ENCODE results near the gene RBM42. TPM values are rescaled to one million over a fixed set of nuclear protein-coding genes. Genes with fewer than 3 reads are reported as not detected.
"Not testable (repeated sequence)": the region's sequence is repeated elsewhere in the genome, so short reads cannot be mapped to it uniquely, and the experiment has no call there.

The RBM42 gene
- total and polyA plus RNA-seq, 5 donors from 2014 or later = 52.3 to 69.0 (median 56.7) TPM

- peak; percentile 93 to 98 (median 95) for DNase-seq
- peaks cover 58% of the 10 kb centered on the region for H3K4me1 ChIP-seq (ENCODE audit: control insufficient read depth, insufficient read depth, low read length, poor library complexity, severe bottlenecking)
- peaks cover 9 to 58% (median 27%) of the 10 kb centered on the region in 4 donors for H3K4me1 Mint-ChIP-seq
These were observed 15.6 kb downstream of the RBM42 start for GRCh38 chr19:35644206-35644986.

DNA sequence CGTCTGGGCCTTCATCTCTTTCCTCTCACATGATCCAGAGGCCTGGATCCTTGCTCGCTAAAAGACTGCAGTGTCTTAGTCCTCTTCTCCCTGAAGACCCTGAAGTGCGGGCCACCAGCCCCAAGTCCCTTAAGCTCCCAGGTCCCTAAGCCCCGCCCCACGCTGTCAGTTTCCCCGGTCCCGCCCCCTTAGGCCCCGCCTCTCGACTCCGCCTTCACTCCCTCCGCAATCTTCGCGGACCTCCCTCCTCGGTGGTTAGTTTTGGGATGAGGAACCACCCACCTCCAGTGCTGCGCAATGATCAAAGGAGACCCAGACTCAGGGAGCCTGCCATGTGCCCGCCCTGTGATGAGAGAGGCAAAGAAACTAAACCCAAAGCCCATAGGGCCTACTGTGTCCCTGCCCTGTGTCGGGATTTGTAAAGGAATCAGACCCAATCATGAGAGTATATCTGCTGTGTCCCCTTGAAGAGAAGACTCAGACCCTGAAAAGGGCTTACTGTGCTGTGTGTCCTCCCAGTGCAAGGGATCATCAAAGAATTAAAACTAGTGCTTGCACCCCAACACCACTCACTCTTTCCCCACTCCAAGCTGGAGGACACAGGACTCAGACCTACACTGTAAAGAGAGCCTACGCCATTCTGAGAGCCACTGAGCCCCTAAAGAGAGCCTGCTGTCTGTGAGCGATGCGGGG, 16.3 kb downstream of the RBM42 start:
- Mint-ChIP-seq H3K4me3 (peak overlapping the region; percentile 87 to 98 (median 94)), H3K36me3 (no peaks in the 10 kb centered on the region), H3K27ac (peak overlapping the region in 2 of 3 donors; percentile 73 to 98), H3K9me3 (peaks cover 0 to 2% (median 0%) of the 10 kb centered on the region in 7 donors), H3K4me1 (peaks cover 8 to 61% (median 27%) of the 10 kb centered on the region in 4 donors), H3K27me3 (no peaks in the 10 kb centered on the region)
- no peak for ATAC-seq (ENCODE audit: low read depth in 2 of 2)
- H3K36me3 ChIP-seq (ENCODE audit: control insufficient read depth, insufficient read depth, low read length) = no peaks in the 10 kb centered on the region
- peak overlapping the region; percentile 80 for H3K27ac ChIP-seq (ENCODE audit: insufficient read depth, low read length, poor library complexity, severe bottlenecking)
- H3K4me3 ChIP-seq (ENCODE audit: low read depth, low read length) = peak overlapping the region; percentile 51
- H3K9me3 ChIP-seq (ENCODE audit: control insufficient read depth in 2 of 2, low read length in 2 of 2) = no peaks in the 10 kb centered on the region
- peaks cover 65% of the 10 kb centered on the region for H3K4me1 ChIP-seq (ENCODE audit: control insufficient read depth, insufficient read depth, low read length, poor library complexity, severe bottlenecking)
- H3K27me3 ChIP-seq (ENCODE audit: control insufficient read depth, insufficient read depth, low read length) = no peaks in the 10 kb centered on the region
- DNase-seq = peak; percentile 50 to 77 (median 66)

More at GRCh38 chr19:35644206-35644986, 15.6 kb downstream of the RBM42 start:
- Mint-ChIP-seq H3K36me3 (no peaks in the 10 kb centered on the region), H3K9me3 (peaks cover 0 to 2% (median 0%) of the 10 kb centered on the region in 7 donors), H3K4me3 (peak overlapping the region; percentile 87 to 98 (median 94)), H3K27ac (peak overlapping the region; percentile 63 to 98 (median 73)), H3K27me3 (no peaks in the 10 kb centered on the region)
- Histone ChIP-seq H3K9me3 (ENCODE audit: control insufficient read depth in 2 of 2, low read length in 2 of 2) (no peaks in the 10 kb centered on the region), H3K4me3 (ENCODE audit: low read depth, low read length) (peak overlapping the region; percentile 72), H3K27me3 (ENCODE audit: control insufficient read depth, insufficient read depth, low read length) (no peaks in the 10 kb centered on the region), H3K27ac (ENCODE audit: insufficient read depth, low read length, poor library complexity, severe bottlenecking) (peak overlapping the region; percentile 80), H3K36me3 (ENCODE audit: control insufficient read depth, insufficient read depth, low read length) (no peaks in the 10 kb centered on the region)
- ATAC-seq (ENCODE audit: low read depth in 2 of 2) = peak; percentile 83 to 87

DNA sequence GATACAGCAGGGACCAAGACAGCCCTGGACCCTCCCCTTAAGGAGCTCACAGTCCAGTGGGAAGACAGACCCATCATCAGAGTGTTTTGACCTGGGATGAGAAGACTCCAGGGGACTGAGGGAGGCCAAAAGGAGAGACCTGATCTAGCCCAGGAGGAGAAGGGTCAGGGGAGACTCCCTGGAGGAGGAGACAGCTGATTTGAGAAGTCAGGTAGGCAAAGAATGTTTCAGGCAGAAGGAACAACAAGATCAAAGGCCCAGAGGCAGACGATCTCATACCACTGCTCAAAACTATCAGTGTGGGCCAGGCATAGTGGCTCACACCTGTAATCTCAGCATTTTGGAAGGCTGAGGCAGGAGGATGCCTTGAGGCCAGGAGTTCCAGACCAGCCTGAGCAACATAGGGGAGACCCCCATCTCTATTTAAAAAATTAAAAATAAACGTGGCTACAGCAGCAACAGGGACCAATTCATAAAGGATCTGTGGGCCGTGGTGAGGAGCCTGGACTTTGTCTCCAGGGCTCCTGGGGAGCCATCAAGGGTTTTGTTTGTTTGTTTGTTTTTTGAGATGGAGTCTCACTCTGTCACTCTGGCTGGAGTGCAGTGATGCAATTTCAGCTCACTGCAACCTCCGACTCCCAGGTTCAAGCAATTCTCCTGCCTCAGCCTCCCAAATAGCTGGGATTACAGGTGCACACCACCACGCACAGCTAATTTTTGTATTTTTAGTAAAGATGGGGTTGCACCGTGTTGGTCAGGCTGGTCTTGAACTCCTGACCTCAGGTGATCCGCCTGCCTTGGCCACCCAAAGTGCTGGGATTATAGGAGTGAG, 17.1 kb downstream of the RBM42 start:
- Mint-ChIP-seq H3K4me3 (peak overlapping the region; percentile 87 to 98 (median 94)), H3K4me1 (peaks cover 11 to 69% (median 28%) of the 10 kb centered on the region in 4 donors), H3K9me3 (peaks cover 0 to 2% (median 0%) of the 10 kb centered on the region in 7 donors), H3K36me3 (peaks cover under 1% of the 10 kb centered on the region), H3K27ac (peak overlapping the region in 1 of 3 donors; percentile 73), H3K27me3 (no peaks in the 10 kb centered on the region)
- H3K4me1 ChIP-seq (ENCODE audit: control insufficient read depth, insufficient read depth, low read length, poor library complexity, severe bottlenecking) = peaks cover 70% of the 10 kb centered on the region
- H3K9me3 ChIP-seq (ENCODE audit: control insufficient read depth in 2 of 2, low read length in 2 of 2) = no peaks in the 10 kb centered on the region
- peaks cover 2% of the 10 kb centered on the region for H3K36me3 ChIP-seq (ENCODE audit: control insufficient read depth, insufficient read depth, low read length)
- H3K4me3 ChIP-seq (ENCODE audit: low read depth, low read length) = no peak overlapping the region
- DNase-seq (no peak), ATAC-seq (ENCODE audit: low read depth in 2 of 2) (no peak)
- no peaks in the 10 kb centered on the region for H3K27me3 ChIP-seq (ENCODE audit: control insufficient read depth, insufficient read depth, low read length)
- H3K27ac ChIP-seq (ENCODE audit: insufficient read depth, low read length, poor library complexity, severe bottlenecking) = peak overlapping the region; percentile 80

DNA sequence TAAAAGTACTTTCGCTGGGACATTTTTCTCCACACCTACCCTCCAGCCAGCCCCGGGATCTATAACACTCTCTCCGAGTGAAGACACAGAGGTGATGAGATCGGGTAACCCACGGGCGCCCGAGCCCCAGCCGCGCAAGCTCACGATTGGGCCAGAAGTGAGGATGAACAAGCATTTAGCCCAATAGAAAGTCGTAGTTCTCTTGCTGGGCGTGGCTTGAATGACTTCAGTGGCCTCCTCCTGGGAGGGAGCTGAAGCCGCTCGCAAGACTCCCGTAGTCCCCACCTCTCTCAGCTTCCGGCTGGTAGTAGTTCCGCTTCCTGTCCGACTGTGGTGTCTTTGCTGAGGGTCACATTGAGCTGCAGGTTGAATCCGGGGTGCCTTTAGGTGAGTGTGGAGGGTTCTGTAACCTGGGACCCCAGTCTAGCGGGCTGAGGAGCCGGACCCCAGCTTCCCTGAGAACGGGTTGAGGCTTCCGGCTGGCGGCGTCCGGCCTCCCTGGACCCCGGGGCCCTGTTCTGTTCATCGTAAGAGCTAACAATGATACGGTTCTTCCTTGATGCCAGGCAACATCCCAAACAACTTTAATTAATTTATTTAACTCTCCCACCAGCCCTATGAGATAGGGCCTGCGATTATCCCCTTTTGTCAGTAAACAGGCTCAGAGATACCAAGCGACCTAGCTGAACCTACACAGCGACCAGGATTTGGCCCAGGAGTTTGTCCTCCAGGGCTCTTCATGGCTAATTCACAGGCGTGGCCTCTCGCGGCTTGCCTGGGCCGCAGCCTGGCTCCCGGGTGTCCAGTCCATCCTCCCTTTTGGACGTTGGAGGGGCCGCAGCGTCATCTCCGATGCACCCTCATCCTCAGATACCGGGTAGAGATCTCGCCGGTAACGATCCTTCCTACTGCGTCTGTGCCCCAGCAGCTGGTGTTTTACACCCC, 19.5 kb downstream of the RBM42 start, which contains the start of gene COX6B1:
Gene COX6B1, plus strand, starts transcription at position 307 of the 945 bp plus-strand sequence. CDS start 2,921 bp downstream, outside the sequence.
- peak within 1 kb of the TSS; percentile 98 to 99 (median 98) for H3K27ac Mint-ChIP-seq
- H3K36me3 ChIP-seq (ENCODE audit: control insufficient read depth, insufficient read depth, low read length) = peaks cover 14% of the 10 kb centered on the region
- H3K9me3 Mint-ChIP-seq = no peaks in the 10 kb centered on the region
- peak; percentile 91 to 99 (median 92) for DNase-seq
- H3K4me3 Mint-ChIP-seq = peak within 1 kb of the TSS; percentile 94 to 100 (median 98)
- H3K4me1 ChIP-seq (ENCODE audit: control insufficient read depth, insufficient read depth, low read length, poor library complexity, severe bottlenecking) = peaks cover 51% of the 10 kb centered on the region
- H3K27me3 Mint-ChIP-seq = no peaks in the 10 kb centered on the region
- peak within 1 kb of the TSS; percentile 95 for H3K4me3 ChIP-seq (ENCODE audit: low read depth, low read length)
- no peaks in the 10 kb centered on the region for H3K27me3 ChIP-seq (ENCODE audit: control insufficient read depth, insufficient read depth, low read length)
- H3K27ac ChIP-seq (ENCODE audit: insufficient read depth, low read length, poor library complexity, severe bottlenecking) = peak within 1 kb of the TSS; percentile 83
- peaks cover 4% of the 10 kb centered on the region for H3K36me3 Mint-ChIP-seq
- no peaks in the 10 kb centered on the region for H3K9me3 ChIP-seq (ENCODE audit: control insufficient read depth in 2 of 2, low read length in 2 of 2)
- peaks cover 13 to 62% (median 28%) of the 10 kb centered on the region in 4 donors for H3K4me1 Mint-ChIP-seq
- ATAC-seq (ENCODE audit: low read depth in 2 of 2) = peak; percentile 75

GRCh38 chr19:35650581-35650980, 21.7 kb downstream of the RBM42 start:
- Mint-ChIP-seq H3K4me3 (peak overlapping the region in 3 of 4 donors; percentile 15 to 65 (median 35)), H3K4me1 (peaks cover 13 to 56% (median 27%) of the 10 kb centered on the region in 4 donors), H3K9me3 (no peaks in the 10 kb centered on the region), H3K27me3 (no peaks in the 10 kb centered on the region), H3K36me3 (peaks cover 12% of the 10 kb centered on the region), H3K27ac (peak overlapping the region in 2 of 3 donors; percentile 20 to 73)
- H3K36me3 ChIP-seq (ENCODE audit: control insufficient read depth, insufficient read depth, low read length) = peaks cover 33% of the 10 kb centered on the region
- DNase-seq (no peak), ATAC-seq (ENCODE audit: low read depth in 2 of 2) (no peak)
- peaks cover 33% of the 10 kb centered on the region for H3K4me1 ChIP-seq (ENCODE audit: control insufficient read depth, insufficient read depth, low read length, poor library complexity, severe bottlenecking)
- no peak overlapping the region for H3K4me3 ChIP-seq (ENCODE audit: low read depth, low read length)
- no peaks in the 10 kb centered on the region for H3K27me3 ChIP-seq (ENCODE audit: control insufficient read depth, insufficient read depth, low read length)
- H3K27ac ChIP-seq (ENCODE audit: insufficient read depth, low read length, poor library complexity, severe bottlenecking) = no peak overlapping the region
- H3K9me3 ChIP-seq (ENCODE audit: control insufficient read depth in 2 of 2, low read length in 2 of 2) = no peaks in the 10 kb centered on the region

DNA sequence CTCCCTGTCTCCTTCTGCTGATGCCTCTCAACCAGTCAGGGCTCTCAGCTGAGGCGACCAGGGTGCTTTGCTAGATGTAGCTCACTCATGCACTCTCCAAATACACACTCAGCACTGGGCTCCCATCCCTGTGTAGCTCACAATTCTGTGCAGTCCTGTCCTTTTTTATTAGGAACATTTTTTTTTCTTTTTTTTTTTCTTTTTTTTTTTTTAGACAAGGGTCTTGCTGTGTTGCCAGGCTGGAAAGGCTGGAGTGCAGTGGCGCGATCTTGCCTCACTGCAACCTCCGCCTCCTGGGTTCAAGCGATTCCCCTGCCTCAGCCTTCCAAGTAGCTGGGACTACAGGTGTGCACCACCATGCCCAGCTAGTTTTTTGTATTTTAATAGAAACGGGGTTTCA, 26.0 kb downstream of the RBM42 start:
- ATAC-seq (ENCODE audit: low read depth in 2 of 2); DNase-seq; H3K27me3 ChIP-seq (ENCODE audit: control insufficient read depth, insufficient read depth, low read length); H3K27me3 Mint-ChIP-seq; H3K27ac ChIP-seq (ENCODE audit: insufficient read depth, low read length, poor library complexity, severe bottlenecking); H3K4me3 Mint-ChIP-seq; H3K27ac Mint-ChIP-seq; H3K9me3 Mint-ChIP-seq; H3K9me3 ChIP-seq (ENCODE audit: control insufficient read depth in 2 of 2, low read length in 2 of 2); H3K4me3 ChIP-seq (ENCODE audit: low read depth, low read length): not testable (repeated sequence)
- Histone ChIP-seq H3K36me3 (ENCODE audit: control insufficient read depth, insufficient read depth, low read length) (peaks cover 65% of the 10 kb centered on the region), H3K4me1 (ENCODE audit: control insufficient read depth, insufficient read depth, low read length, poor library complexity, severe bottlenecking) (peaks cover 14% of the 10 kb centered on the region)
- Mint-ChIP-seq H3K4me1 (peaks cover 4 to 36% (median 19%) of the 10 kb centered on the region in 4 donors), H3K36me3 (peaks cover 32% of the 10 kb centered on the region)
